CD14-positive monocyte (primary cell): Measurements from ENCODE around the gene CSMD2. TPM values are rescaled to one million over a fixed set of nuclear protein-coding genes. Genes with fewer than 3 reads are reported as not detected.

ENCODE experiments used
- DNase-seq, 3 donors: peaks; one replicate each; pipeline ENCODE4 v3.0.0-alpha.2; 2011 to 2022
- H2AFZ ChIP-seq: 2 replicates; pipeline ENCODE4 v1.6.0; 2012; ENCODE audit warnings: mild to moderate bottlenecking, low read depth, low read length, inconsistent platforms; ENCODE audit not compliant: insufficient read depth, poor library complexity, severe bottlenecking
- H3K27ac ChIP-seq, 2 donors: 1 replicate in 1 of 2; 2 replicates in 1 of 2; pipeline ENCODE4 v1.5.1; 2012 to 2013; ENCODE audit warnings: low read length in 2 of 2, control low read depth in 1 of 2, inconsistent platforms in 1 of 2, low read depth in 1 of 2, mild to moderate bottlenecking in 1 of 2
- H3K27me3 ChIP-seq, 2 donors: one replicate each; pipeline versions ENCODE4 v1.6.0 to v1.6.1; 2011 to 2013; ENCODE audit warnings: low read length in 2 of 2; ENCODE audit not compliant: control insufficient read depth in 2 of 2, insufficient read depth in 2 of 2
- H3K36me3 ChIP-seq, 2 donors: replicated peaks in 1 of 2; 1 replicate in 1 of 2; 2 replicates in 1 of 2; pipeline versions ENCODE4 v1.5.1 to v1.6.1; 2012 to 2013; ENCODE audit warnings: low read length in 2 of 2, control low read depth in 1 of 2, inconsistent platforms in 1 of 2, mild to moderate bottlenecking in 1 of 2; ENCODE audit not compliant: insufficient read depth in 2 of 2, control insufficient read depth in 1 of 2
- H3K4me1 ChIP-seq, 2 donors: 1 replicate in 1 of 2; 2 replicates in 1 of 2; pipeline versions ENCODE4 v1.5.1 to v1.6.1; 2012 to 2013; ENCODE audit warnings: low read length in 2 of 2, control low read depth in 1 of 2, inconsistent platforms in 1 of 2, mild to moderate bottlenecking in 1 of 2, moderate library complexity in 1 of 2; ENCODE audit not compliant: insufficient read depth in 2 of 2, control insufficient read depth in 1 of 2
- H3K4me2 ChIP-seq: replicated peaks from 2 replicates; pipeline ENCODE3; 2012; ENCODE audit warnings: low read length, moderate library complexity, mild to moderate bottlenecking; ENCODE audit not compliant: poor library complexity, severe bottlenecking; ENCODE audit errors: extremely low read depth
- H3K4me3 ChIP-seq, 3 experiments: fragments of 200-600 bp in 1 of 3; sonication (generic) in 1 of 3; replicated peaks in 1 of 3; 1 replicate in 2 of 3; 2 replicates in 1 of 3; pipeline ENCODE4 v1.5.1; 2011 to 2013; ENCODE audit warnings: low read length in 3 of 3, mild to moderate bottlenecking in 3 of 3, control low read depth in 2 of 3, low read depth in 2 of 3, inconsistent platforms in 1 of 3, moderate library complexity in 1 of 3
- H3K79me2 ChIP-seq: 2 replicates; pipeline ENCODE4 v1.6.0; 2012; ENCODE audit warnings: mild to moderate bottlenecking, control low read depth, inconsistent platforms, low read length, moderate library complexity; ENCODE audit not compliant: insufficient read depth
- H3K9ac ChIP-seq: 2 replicates; pipeline ENCODE4 v1.6.0; 2017; ENCODE audit warnings: low read length, mild to moderate bottlenecking; ENCODE audit not compliant: insufficient read depth, poor library complexity, severe bottlenecking
- H3K9me3 ChIP-seq, 2 donors: replicated peaks in 1 of 2; 1 replicate in 1 of 2; 2 replicates in 1 of 2; pipeline versions ENCODE4 v1.5.1 to v1.6.1; 2012 to 2013; ENCODE audit warnings: low read length in 2 of 2, control low read depth in 1 of 2; ENCODE audit not compliant: control insufficient read depth in 1 of 2, insufficient read depth in 1 of 2
- H4K20me1 ChIP-seq: 2 replicates; pipeline ENCODE4 v1.6.0; 2012; ENCODE audit warnings: mild to moderate bottlenecking, low read length, control low read depth, moderate library complexity; ENCODE audit not compliant: insufficient read depth
- H3K27ac Mint-ChIP-seq, 7 donors: one replicate each; pipeline ENCODE4 v1.8.0; 2020; ENCODE audit warnings: mild to moderate bottlenecking in 7 of 7, mixed read lengths in 7 of 7, moderate library complexity in 6 of 7, inconsistent platforms in 2 of 7
- H3K27me3 Mint-ChIP-seq, 3 donors: one replicate each; pipeline ENCODE4 v1.8.0; 2021 to 2022; ENCODE audit warnings: low read depth in 3 of 3, mild to moderate bottlenecking in 3 of 3, mixed read lengths in 3 of 3, moderate library complexity in 3 of 3, inconsistent platforms in 1 of 3
- H3K36me3 Mint-ChIP-seq, 2 donors: one replicate each; pipeline ENCODE4 v1.8.0; 2020; ENCODE audit warnings: mixed read lengths in 2 of 2, inconsistent platforms in 1 of 2, mild to moderate bottlenecking in 1 of 2
- H3K4me1 Mint-ChIP-seq: one replicate; pipeline ENCODE4 v1.8.0; 2020; ENCODE audit warnings: mild to moderate bottlenecking, mixed read lengths
- H3K4me3 Mint-ChIP-seq, 2 donors: one replicate each; pipeline ENCODE4 v1.8.0; 2020; ENCODE audit warnings: mild to moderate bottlenecking in 2 of 2, mixed read lengths in 2 of 2, moderate library complexity in 1 of 2
- H3K9me3 Mint-ChIP-seq, 7 donors: one replicate each; pipeline ENCODE4 v1.8.0; 2020 to 2022; ENCODE audit warnings: mixed read lengths in 7 of 7, mild to moderate bottlenecking in 6 of 7, moderate library complexity in 6 of 7, inconsistent platforms in 2 of 7
- WGBS: methylation state at CpG from one replicate; pipeline ENCODE4 v1.1.5; 2013; ENCODE audit warnings: missing lambda C conversion rate; ENCODE audit not compliant: insufficient coverage; 5-methylcytosine and 5-hydroxymethylcytosine counted together
- intact Hi-C, 2 donors: fragments of 100-400 bp; cut with micrococcal nuclease; formaldehyde crosslinking; loops; one replicate each; pipeline versions ENCODE4 v1.15.0 to v1.15.1; 2023
- polyA plus RNA-seq, 3 donors: library from polyadenylated mRNA; depleted of rRNA in 1 of 3; unstranded in 2 of 3; stranded (reverse) in 1 of 3; fragments of 300-500 nt in 2 of 3; fragments of >200 nt in 1 of 3; fragmentation: Illumina TruSeq in 2 of 3; gene quantifications; 1 replicate in 2 of 3; 2 replicates in 1 of 3; pipeline ENCODE4 v1.2.3, GENCODE V29; 2012 to 2021
- TF ChIP-seq, protein P1 (sequence below): fragments of 200-600 bp; IDR thresholded peaks from one replicate; pipeline ENCODE4 v1.8.0; 2022; ENCODE audit warnings: antibody characterized with exemption, mild to moderate bottlenecking

Gene CSMD2
- polyA plus RNA-seq, 3 donors, result 0.04 TPM; not detected in 2

DNA sequence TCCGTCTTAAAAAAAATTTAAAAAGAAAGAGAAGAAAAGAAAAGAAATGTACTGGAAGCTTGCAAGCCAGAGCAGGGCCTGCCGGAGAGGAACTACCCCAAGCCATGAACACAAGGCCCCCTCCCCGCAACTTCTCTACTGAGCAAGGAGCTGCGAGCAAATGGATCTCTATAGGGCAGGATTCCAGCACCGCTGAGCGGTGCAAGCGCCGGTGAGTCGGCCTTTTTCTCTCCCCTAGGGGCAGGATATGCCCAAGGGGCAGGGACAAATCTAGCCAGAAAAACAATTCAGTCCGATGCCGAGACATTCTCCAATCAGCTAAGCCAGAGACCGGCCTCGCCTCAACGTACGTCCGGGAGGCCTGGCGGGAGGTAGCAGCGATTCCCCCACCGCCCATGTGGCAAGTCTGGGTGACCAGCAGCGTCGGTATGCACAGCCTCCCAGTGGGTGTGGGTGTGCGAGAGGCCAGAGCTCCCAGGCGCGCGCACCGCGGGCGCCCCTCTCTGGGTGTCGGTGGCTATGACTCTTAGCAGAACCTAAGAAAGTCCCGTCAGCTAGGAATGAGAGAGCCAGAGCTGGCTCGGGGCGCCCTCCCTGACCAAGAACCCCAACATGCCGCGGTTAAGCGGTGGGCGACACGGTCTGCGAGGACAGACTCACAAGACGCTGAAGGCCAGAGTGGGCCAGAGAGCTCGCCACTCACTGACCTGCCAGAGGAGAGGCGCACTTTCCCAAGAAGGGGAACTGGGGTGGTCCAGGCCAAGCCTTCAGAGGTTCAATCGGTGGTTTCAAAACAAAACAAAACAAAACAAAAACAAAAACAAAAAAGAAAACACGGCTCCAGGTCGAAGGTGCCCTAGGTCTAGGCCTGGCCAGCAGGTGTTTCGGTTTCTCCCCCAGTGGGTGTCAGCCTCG, 1.9 kb downstream of the CSMD2 start:
- Mint-ChIP-seq H3K36me3 (no peaks in the 10 kb centered on the region), H3K4me3 (peak overlapping the region in 1 of 2 donors; percentile 84), H3K9me3 (peaks cover 0 to 18% (median 9%) of the 10 kb centered on the region in 7 donors), H3K4me1 (peaks cover 5% of the 10 kb centered on the region), H3K27me3 (peaks cover 69 to 81% (median 72%) of the 10 kb centered on the region in 3 donors), H3K27ac (no peak overlapping the region)
- Histone ChIP-seq H3K9me3 (peaks cover 0 to 7% of the 10 kb centered on the region in 2 donors), H3K27me3 (peaks cover 36 to 71% of the 10 kb centered on the region in 2 donors), H3K4me3 (no peak overlapping the region), H2AFZ (no peak overlapping the region), H3K36me3 (no peaks in the 10 kb centered on the region), H3K9ac (no peak overlapping the region), H4K20me1 (no peaks in the 10 kb centered on the region), H3K79me2 (no peaks in the 10 kb centered on the region), H3K4me1 (no peaks in the 10 kb centered on the region), H3K4me2 (peak overlapping the region; percentile 26), H3K27ac (no peak overlapping the region)
- WGBS, result under 1% methylated on average over 39 of the region's 46 CpGs
- no peak for DNase-seq
- TF ChIP-seq, protein P1, sequence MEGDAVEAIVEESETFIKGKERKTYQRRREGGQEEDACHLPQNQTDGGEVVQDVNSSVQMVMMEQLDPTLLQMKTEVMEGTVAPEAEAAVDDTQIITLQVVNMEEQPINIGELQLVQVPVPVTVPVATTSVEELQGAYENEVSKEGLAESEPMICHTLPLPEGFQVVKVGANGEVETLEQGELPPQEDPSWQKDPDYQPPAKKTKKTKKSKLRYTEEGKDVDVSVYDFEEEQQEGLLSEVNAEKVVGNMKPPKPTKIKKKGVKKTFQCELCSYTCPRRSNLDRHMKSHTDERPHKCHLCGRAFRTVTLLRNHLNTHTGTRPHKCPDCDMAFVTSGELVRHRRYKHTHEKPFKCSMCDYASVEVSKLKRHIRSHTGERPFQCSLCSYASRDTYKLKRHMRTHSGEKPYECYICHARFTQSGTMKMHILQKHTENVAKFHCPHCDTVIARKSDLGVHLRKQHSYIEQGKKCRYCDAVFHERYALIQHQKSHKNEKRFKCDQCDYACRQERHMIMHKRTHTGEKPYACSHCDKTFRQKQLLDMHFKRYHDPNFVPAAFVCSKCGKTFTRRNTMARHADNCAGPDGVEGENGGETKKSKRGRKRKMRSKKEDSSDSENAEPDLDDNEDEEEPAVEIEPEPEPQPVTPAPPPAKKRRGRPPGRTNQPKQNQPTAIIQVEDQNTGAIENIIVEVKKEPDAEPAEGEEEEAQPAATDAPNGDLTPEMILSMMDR, result no peak
- intact Hi-C loops, result no loop called here

DNA sequence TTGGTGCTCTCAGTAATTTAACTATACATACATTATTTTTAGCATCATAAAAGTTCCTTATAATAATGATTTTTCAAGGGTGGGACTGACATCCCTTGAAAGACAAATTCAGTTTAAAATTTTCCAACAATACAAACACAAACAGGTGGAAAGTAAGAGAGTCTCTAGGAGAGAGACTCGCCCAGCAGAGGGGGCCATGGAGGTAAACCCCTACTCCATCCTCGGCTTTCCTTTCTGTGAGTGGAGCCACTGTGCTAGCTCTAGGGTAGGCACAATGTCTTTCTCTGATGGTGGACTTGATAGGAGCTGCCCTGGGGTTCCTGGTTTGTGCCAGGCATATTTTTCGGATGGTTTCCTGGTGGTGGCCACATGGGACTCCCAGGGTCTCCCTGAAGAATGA, 8.3 kb downstream of the CSMD2 start:
- Histone ChIP-seq H2AFZ (no peak overlapping the region), H3K9ac (no peak overlapping the region), H3K4me2 (no peak overlapping the region), H3K9me3 (no peaks in the 10 kb centered on the region), H4K20me1 (no peaks in the 10 kb centered on the region), H3K27ac (no peak overlapping the region), H3K27me3 (peaks cover 9 to 12% of the 10 kb centered on the region in 2 donors), H3K4me1 (no peaks in the 10 kb centered on the region), H3K79me2 (no peaks in the 10 kb centered on the region), H3K4me3 (no peak overlapping the region), H3K36me3 (no peaks in the 10 kb centered on the region)
- Mint-ChIP-seq H3K27ac (no peak overlapping the region), H3K36me3 (no peaks in the 10 kb centered on the region), H3K9me3 (peaks cover 0 to 2% (median 0%) of the 10 kb centered on the region in 7 donors), H3K4me3 (no peak overlapping the region), H3K4me1 (no peaks in the 10 kb centered on the region), H3K27me3 (peaks cover 18 to 21% (median 18%) of the 10 kb centered on the region in 3 donors)
- TF ChIP-seq, protein P1, result no peak
- no peak for DNase-seq
- intact Hi-C loops, result no loop called here
- WGBS, result 76% methylated on average over 2 of the region's 3 CpGs
